ENCODE measurements around the gene ABCA4.

ABCA4 gene

DNA sequence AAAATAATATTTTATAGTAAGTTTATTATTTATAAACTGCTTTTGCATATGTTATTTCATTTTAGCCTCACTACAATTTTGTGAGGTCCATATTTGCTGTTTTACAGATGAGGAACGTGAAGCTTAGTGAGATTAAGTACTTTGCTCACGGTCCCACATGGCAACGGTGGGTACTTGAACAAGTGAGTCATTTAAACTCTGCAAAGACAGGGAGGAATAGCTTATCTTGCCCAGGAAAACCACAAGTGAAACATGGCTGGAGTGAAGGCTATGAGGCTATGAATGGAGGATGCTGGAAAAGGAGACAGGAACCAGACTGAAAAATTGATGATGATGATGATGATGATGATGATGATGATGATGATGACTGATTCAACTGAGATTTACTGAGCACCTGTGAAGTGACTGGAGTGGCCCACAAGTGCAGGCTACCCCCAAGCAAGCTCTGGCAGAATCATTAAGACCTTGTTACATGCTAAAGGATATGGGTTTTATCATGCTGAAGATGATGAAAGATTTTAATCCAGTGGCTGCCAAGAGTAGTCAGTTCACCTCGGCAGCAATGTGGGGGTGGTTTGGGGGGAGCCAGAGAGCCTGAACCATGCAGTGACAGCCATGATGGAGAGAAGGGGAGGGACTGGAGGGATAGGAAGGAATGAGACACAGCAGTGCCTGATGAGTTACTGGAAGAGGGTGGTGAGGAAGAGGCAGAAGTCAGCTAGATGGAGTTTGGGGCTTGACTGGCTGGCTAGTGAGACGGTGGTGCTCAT, 1.4 kb upstream of the ABCA4 start:
- DNase-seq (ENCODE audit: low read depth): peak; percentile 91

GRCh38 chr1:94121411-94121821, 468 bp upstream of the ABCA4 start:
- no peak for DNase-seq (ENCODE audit: low read depth)

- no peak for DNase-seq (ENCODE audit: low read depth)
Measured at GRCh38 chr1:94120570-94120901, 412 bp downstream of the ABCA4 start.

DNA sequence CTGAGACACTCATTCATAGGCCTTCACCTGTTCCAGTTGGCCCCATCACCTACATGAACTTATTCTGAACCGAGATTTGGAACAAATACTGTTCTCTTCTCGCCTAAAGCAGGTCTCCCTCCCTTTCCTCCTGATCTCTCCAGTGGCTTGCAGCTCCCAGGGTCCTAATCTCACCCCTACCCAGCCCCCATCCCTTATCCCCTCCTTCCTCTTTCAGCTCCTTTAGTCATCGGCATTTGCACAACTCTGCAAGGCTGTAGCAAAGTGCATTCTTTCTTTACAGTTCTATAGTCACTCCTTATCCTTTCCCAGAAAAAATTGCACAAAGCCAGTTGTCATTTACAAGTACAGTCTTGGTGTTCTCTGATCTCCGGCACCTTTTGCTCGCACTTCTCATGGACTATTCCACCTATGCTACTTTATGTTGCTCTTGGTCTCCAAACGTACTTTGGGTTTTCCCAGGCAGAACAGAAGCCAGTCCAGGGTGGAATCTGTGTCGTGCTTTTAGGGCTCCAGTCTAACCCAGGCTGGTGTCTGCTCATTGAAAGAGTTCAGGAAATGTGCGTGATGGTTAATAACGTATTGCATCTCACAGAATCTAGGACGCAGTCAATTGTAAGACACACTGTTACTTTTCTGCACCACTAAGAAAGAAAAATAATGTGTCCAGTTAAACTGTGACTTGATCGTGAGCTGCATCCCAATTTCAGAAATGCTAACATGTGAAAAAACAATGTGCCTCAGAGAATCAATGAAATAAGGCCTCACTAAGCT, 965 bp downstream of the ABCA4 start:
- DNase-seq (ENCODE audit: low read depth): peak; percentile 53

GRCh38 chr1:94119306-94119705, 1.6 kb downstream of the ABCA4 start:
- no peak for DNase-seq (ENCODE audit: low read depth)

DNA sequence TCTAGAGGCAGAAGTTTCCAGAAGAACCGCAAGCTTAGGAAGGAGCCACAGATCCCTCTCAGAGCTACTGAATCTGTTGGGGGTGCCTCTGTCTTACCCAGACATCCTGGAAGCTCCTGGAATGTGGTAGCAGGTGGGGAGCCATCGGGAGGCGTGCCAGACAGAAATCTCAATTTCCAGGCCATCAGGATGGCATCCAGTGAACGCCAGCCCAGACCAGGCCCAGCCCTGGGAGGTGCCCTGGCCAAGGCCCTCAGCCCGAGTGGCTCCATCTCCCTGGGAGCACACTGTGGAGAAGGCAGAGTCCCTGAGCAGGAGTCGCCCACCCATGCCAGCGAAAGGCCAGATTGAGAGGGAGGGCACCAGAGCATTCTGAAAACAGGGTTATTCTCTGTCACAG, 2.5 kb downstream of the ABCA4 start:
- DNase-seq (ENCODE audit: low read depth): no peak

DNA sequence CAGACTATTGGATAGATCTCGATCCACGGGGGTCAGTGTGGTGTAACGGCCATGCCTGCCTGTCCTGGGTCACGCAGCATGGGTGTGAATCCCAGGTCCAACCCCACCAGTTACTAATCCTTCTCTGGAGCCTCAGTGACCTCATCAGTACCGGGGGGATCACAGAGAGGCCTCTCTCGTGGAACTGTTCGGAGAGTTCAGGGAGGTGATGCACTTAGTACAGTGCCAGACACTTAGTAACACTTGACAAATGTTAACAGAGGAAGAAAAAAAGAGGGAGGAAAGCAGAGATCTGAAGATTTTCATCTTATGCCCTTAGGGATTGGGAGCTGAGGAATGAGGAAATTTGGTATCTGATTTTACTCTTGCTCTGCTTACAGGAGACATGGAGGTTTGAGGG, 2.9 kb downstream of the ABCA4 start:
- DNase-seq (ENCODE audit: low read depth): no peak

GRCh38 chr1:94117259-94117851, 3.6 kb downstream of the ABCA4 start:
- DNase-seq (ENCODE audit: low read depth): no peak

DNA sequence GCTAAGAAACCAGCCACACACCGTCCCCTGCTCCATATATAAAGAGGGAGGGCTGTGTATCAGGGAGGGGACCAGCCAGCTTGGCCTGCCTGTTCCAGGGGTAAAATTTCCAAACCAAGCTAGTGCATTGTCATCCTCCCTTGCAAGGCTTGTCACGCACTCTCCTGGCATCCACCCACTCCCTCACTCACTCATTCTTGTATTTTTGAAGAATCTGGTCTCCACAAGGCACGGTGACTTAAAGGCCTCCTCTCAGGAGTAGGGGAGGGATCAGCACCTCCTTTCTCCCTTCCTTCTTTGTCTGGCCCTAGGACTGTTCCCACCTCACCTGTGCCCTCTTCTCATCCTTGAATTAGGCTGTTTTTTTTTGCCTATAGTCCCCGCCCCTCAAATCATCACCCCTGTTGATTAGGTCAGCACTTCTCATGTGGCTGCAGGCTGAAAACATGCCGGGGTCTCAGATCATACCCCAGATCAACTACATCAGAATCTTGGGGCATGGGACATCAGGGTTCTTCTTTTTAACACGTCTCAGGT, 5.0 kb downstream of the ABCA4 start:
- DNase-seq (ENCODE audit: low read depth): no peak

DNA sequence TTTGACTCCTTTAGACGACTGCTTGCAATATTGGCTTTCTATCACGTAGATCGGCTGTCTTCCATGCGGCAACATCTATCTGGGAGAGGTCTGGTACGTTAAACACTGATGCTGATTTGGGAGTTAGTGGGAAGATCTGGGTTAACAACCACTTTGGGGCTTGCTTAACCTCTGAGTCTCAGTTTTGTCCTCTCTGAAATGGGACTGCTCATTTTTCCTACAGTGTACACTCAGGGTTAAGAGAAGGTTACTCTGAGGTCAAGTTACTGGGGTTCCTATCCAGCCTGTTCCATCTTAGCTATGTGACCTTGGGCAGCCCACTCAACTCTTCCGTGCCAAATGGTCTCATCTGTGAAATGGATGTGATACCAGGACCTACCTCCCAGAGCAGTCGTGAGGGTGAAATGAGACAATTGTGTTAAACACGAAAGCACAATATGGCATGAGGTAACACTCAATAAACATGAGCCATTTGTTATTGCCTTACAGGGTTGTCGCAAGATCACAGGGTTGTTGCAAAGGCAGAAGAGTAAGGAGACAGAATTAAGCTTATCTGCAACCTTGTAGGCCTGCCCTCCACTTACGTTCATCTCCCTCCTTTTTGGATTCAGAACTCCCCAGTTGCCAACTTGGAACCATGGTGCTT, 5.6 kb downstream of the ABCA4 start:
- DNase-seq (ENCODE audit: low read depth): no peak

GRCh38 chr1:94113589-94114226, 7.2 kb downstream of the ABCA4 start:
- DNase-seq (ENCODE audit: low read depth): no peak

- no peak for DNase-seq (ENCODE audit: low read depth)
Measured at GRCh38 chr1:94111879-94112278, 9.1 kb downstream of the ABCA4 start.

DNA sequence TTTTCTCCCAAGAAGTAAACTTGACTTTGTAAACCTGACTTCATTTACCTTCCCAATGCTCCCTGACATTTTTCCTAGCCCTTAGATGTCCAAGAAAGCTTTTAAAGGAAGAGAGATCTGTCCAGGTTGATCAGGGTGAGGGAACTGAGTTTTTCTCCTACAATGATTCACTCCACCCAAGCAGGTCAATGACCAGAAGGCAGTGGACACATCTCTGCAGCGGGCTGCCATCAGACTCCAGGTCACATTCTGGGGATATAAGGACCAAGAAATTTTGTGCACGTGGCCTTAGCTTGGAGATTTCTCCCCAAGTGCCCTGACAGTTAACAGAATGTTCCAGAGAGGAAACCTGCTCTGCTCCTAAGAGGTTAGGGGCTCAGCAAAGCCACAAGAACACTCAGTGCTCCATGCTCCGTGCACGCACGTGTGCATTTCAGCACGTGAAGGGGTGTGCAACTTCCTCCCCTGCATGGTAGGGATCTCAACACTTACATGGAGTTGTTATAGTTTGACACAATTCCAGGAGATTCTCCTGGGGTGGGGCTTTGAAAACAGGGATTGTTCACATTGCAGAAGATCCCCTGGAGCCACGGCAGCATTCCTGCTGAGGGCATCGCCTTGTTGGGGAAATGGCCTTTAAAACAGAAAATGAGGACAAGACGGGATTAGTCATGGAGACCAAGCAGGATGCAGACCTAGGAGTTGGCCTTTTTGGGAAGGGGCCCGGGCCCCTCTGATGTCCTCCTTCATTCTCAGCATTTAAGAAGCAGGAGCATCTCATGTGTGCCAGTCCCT, 9.8 kb downstream of the ABCA4 start:
- DNase-seq (ENCODE audit: low read depth): no peak

GRCh38 chr1:94110021-94110761, 10.8 kb downstream of the ABCA4 start:
- no peak for DNase-seq (ENCODE audit: low read depth)

- DNase-seq (ENCODE audit: low read depth): no peak
Measured at GRCh38 chr1:94109478-94109877, 11.5 kb downstream of the ABCA4 start.

GRCh38 chr1:94107141-94107540, 13.8 kb downstream of the ABCA4 start:
- no peak for DNase-seq (ENCODE audit: low read depth)

DNA sequence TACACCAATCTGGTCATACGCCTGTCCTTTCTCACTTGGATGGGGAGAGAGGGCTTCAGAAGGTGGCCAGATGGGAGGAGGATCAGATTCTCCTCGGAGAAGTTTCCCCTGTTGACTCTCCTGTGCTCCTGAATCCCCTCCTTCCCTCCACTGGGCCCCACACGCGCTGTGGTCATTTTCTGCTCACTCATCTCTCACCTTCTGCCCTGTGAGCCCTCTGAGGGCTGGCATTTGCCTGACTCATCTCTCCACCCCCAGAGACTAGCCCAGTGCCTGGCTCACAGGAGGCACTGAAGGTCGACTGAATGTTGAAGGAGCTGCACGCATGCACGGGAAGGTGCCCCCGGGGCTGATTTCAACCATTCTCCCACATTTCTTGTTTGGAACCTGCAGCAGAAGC, 14.2 kb downstream of the ABCA4 start:
- DNase-seq (ENCODE audit: low read depth): no peak

DNA sequence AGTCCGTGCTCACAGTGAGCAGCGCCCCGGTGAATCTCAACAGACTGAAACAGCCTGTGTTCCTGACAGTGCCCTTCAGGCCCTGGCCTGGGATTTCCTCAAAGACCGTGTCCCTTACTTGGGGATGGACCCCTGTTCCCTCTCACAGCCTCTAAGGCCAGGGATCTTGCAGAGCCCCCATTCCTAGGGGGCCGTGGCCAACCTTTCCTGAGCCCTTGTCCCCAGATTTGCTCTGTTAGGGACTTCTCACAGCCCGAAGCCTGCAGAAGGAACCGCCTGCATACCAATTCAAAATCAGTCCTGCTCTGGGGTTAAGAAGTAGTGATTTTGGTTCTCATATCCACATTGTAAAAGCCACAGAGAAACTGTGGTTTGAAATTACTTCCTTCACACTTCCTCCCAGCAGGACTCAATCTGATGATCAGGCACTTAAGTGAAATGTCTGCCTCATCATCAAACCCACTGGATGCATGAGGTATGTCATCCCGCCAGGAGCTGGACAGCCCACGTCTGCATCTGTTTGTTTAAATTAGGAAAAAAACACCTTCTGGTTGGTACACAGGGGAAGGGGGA, 14.9 kb downstream of the ABCA4 start:
- peak; percentile 40 for DNase-seq (ENCODE audit: low read depth)

GRCh38 chr1:94105581-94105952, 15.4 kb downstream of the ABCA4 start:
- no peak for DNase-seq (ENCODE audit: low read depth)

Measured in iris pigment epithelial cell (primary cell).